Measurements from ENCODE around the gene C10orf95.
"Not testable (repeated sequence)": the region's sequence is repeated elsewhere in the genome, so short reads cannot be mapped to it uniquely, and the experiment has no call there.

Gene C10orf95, protein sequence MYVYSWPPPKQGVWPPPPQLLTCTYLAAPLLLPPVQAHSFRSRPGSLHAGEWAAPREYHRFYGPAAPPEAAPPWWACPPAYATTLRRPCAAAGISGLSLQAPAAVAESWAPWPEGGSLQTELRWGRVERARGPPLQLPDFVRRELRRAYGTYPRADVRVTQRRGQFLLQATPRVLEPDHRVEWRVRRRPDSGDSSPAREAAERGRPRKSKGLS

GRCh38 chr10:102451105-102451969, at the start of gene C10orf95:
C10orf95 (minus strand) TSS chr10:102451543; CDS start chr10:102451093, 450 bp downstream.
- Histone ChIP-seq H3K27me3 (ENCODE audit: control insufficient read depth in 5 of 5, insufficient read depth in 4 of 5, low read length in 5 of 5) (no peaks in the 10 kb centered on the region), H3K4me1 (ENCODE audit: control insufficient read depth in 5 of 5, insufficient read depth in 5 of 5, low read length in 5 of 5) (peaks cover 7 to 37% (median 23%) of the 10 kb centered on the region in 5 donors), H3K36me3 (ENCODE audit: control insufficient read depth in 5 of 5, insufficient read depth in 5 of 5, low read length in 5 of 5) (no peaks in the 10 kb centered on the region), H3K4me3 (ENCODE audit: low read depth in 1 of 5, low read length in 5 of 5) (peak within 1 kb of the TSS; percentile 65 to 88 (median 76)), H3K9ac (ENCODE audit: low read length in 5 of 5) (peak within 1 kb of the TSS in 4 of 5 donors; percentile 34 to 73 (median 70)), H3K27ac (ENCODE audit: low read depth, low read length) (no peak within 1 kb of the TSS), H3K9me3 (ENCODE audit: control insufficient read depth in 5 of 5, low read length in 5 of 5) (no peaks in the 10 kb centered on the region)

GRCh38 chr10:102500686-102501085, 49.3 kb upstream of the C10orf95 start:
- H3K4me1 ChIP-seq (ENCODE audit: control insufficient read depth in 5 of 5, insufficient read depth in 5 of 5, low read length in 5 of 5), result peaks cover 6 to 50% (median 43%) of the 10 kb centered on the region in 5 donors
- not testable (repeated sequence) for H3K36me3 ChIP-seq (ENCODE audit: control insufficient read depth in 5 of 5, insufficient read depth in 5 of 5, low read length in 5 of 5); H3K27me3 ChIP-seq (ENCODE audit: control insufficient read depth in 5 of 5, insufficient read depth in 4 of 5, low read length in 5 of 5); H3K27ac ChIP-seq (ENCODE audit: low read depth, low read length); H3K4me3 ChIP-seq (ENCODE audit: low read depth in 1 of 5, low read length in 5 of 5); H3K9me3 ChIP-seq (ENCODE audit: control insufficient read depth in 5 of 5, low read length in 5 of 5); H3K9ac ChIP-seq (ENCODE audit: low read length in 5 of 5)

GRCh38 chr10:102499356-102499755, 48.0 kb upstream of the C10orf95 start:
- Histone ChIP-seq H3K9me3 (ENCODE audit: control insufficient read depth in 5 of 5, low read length in 5 of 5) (no peaks in the 10 kb centered on the region), H3K4me1 (ENCODE audit: control insufficient read depth in 5 of 5, insufficient read depth in 5 of 5, low read length in 5 of 5) (peaks cover 2 to 37% (median 31%) of the 10 kb centered on the region in 5 donors), H3K36me3 (ENCODE audit: control insufficient read depth in 5 of 5, insufficient read depth in 5 of 5, low read length in 5 of 5) (peaks cover 0 to 1% (median 0%) of the 10 kb centered on the region in 5 donors), H3K9ac (ENCODE audit: low read length in 5 of 5) (peak overlapping the region in 1 of 5 donors; percentile 37), H3K27ac (ENCODE audit: low read depth, low read length) (no peak overlapping the region), H3K27me3 (ENCODE audit: control insufficient read depth in 5 of 5, insufficient read depth in 4 of 5, low read length in 5 of 5) (no peaks in the 10 kb centered on the region), H3K4me3 (ENCODE audit: low read depth in 1 of 5, low read length in 5 of 5) (no peak overlapping the region)

DNA sequence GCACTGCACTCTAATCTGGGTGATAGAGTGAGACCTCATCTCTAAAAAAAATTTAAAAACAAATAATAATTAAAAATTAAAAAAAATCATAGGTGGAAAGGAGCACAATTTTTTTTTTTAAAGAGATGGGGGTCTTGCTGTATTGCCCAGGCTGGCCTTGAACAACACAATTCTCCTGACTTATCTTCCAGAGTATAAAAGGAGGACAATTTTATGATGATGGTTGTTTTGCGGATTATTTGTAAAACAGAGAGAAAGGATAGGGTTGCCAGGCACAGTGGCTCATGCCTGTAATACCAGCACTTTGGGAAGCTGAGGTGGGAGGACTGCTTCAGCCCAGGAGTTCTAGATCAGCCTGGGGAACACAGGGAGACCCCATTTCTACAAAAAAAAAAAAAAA, 46.2 kb upstream of the C10orf95 start:
- Histone ChIP-seq H3K27me3 (ENCODE audit: control insufficient read depth in 5 of 5, insufficient read depth in 4 of 5, low read length in 5 of 5) (no peaks in the 10 kb centered on the region), H3K9ac (ENCODE audit: low read length in 5 of 5) (no peak overlapping the region), H3K27ac (ENCODE audit: low read depth, low read length) (no peak overlapping the region), H3K36me3 (ENCODE audit: control insufficient read depth in 5 of 5, insufficient read depth in 5 of 5, low read length in 5 of 5) (peaks cover 0 to 7% (median 2%) of the 10 kb centered on the region in 5 donors), H3K4me3 (ENCODE audit: low read depth in 1 of 5, low read length in 5 of 5) (no peak overlapping the region), H3K9me3 (ENCODE audit: control insufficient read depth in 5 of 5, low read length in 5 of 5) (no peaks in the 10 kb centered on the region), H3K4me1 (ENCODE audit: control insufficient read depth in 5 of 5, insufficient read depth in 5 of 5, low read length in 5 of 5) (peaks cover 0 to 42% (median 34%) of the 10 kb centered on the region in 5 donors)

DNA sequence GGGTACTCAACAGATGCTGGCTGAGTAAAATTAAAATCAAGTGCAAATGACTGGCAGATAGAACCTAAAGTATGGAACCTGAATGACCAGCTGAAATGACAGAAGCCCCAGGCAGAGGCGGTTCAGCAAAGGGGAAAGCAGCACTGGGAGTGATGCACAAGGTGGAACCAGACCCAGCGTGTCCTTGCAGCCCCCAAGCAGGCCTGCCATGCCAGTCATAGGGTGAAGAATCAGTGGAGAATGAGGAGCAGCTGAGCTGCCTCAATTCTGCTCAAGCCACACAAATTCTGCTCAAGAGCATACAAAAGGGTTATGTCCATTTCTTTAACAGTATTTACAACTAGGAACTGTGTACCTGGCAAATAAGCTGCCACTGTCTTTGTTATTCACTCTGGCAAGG, 42.4 kb upstream of the C10orf95 start:
- H3K27ac ChIP-seq (ENCODE audit: low read depth, low read length), result no peak overlapping the region
- peaks cover 0 to 33% (median 30%) of the 10 kb centered on the region in 5 donors for H3K4me1 ChIP-seq (ENCODE audit: control insufficient read depth in 5 of 5, insufficient read depth in 5 of 5, low read length in 5 of 5)
- no peak overlapping the region for H3K9ac ChIP-seq (ENCODE audit: low read length in 5 of 5)
- peaks cover 5 to 30% (median 6%) of the 10 kb centered on the region in 5 donors for H3K36me3 ChIP-seq (ENCODE audit: control insufficient read depth in 5 of 5, insufficient read depth in 5 of 5, low read length in 5 of 5)
- H3K9me3 ChIP-seq (ENCODE audit: control insufficient read depth in 5 of 5, low read length in 5 of 5), result no peaks in the 10 kb centered on the region
- H3K4me3 ChIP-seq (ENCODE audit: low read depth in 1 of 5, low read length in 5 of 5), result no peak overlapping the region
- H3K27me3 ChIP-seq (ENCODE audit: control insufficient read depth in 5 of 5, insufficient read depth in 4 of 5, low read length in 5 of 5), result no peaks in the 10 kb centered on the region

- no peak overlapping the region for H3K9ac ChIP-seq (ENCODE audit: low read length in 5 of 5)
- H3K9me3 ChIP-seq (ENCODE audit: control insufficient read depth in 5 of 5, low read length in 5 of 5), result no peaks in the 10 kb centered on the region
- no peak overlapping the region for H3K27ac ChIP-seq (ENCODE audit: low read depth, low read length)
- peaks cover 0 to 31% (median 26%) of the 10 kb centered on the region in 5 donors for H3K4me1 ChIP-seq (ENCODE audit: control insufficient read depth in 5 of 5, insufficient read depth in 5 of 5, low read length in 5 of 5)
- H3K27me3 ChIP-seq (ENCODE audit: control insufficient read depth in 5 of 5, insufficient read depth in 4 of 5, low read length in 5 of 5), result no peaks in the 10 kb centered on the region
- no peak overlapping the region for H3K4me3 ChIP-seq (ENCODE audit: low read depth in 1 of 5, low read length in 5 of 5)
- H3K36me3 ChIP-seq (ENCODE audit: control insufficient read depth in 5 of 5, insufficient read depth in 5 of 5, low read length in 5 of 5), result peaks cover 7 to 38% (median 14%) of the 10 kb centered on the region in 5 donors
Measured at GRCh38 chr10:102492983-102493382, 41.6 kb upstream of the C10orf95 start.

DNA sequence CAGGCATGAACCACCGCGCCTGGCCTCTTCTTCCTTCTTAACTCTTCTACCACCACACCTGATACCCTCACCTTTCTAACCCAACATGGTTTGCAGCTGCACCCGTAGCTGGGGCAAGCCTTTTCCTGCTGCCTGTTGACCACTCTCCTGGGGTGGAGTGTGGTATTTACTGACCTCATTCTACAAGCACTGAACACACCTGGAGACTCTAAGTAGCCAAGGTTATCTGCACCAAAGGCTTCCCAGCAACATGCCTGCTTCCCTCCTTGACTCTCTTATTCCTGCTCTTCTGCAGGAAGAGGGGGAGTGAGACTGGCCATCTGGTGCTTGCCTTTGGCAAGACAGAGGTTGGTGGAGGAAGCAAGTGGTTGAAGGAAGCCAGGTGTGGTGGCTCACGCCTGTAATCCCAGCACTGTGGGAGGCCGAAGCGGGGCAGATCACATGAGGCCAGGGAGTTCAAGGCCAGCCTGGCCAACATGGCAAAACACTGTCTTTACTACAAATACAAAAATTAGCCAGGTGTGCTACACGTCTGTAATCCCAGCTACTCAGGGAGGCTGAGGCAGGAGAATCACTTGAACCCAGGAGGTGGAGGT, 41.1 kb upstream of the C10orf95 start:
- Histone ChIP-seq H3K4me1 (ENCODE audit: control insufficient read depth in 5 of 5, insufficient read depth in 5 of 5, low read length in 5 of 5) (peaks cover 0 to 31% (median 26%) of the 10 kb centered on the region in 5 donors), H3K27me3 (ENCODE audit: control insufficient read depth in 5 of 5, insufficient read depth in 4 of 5, low read length in 5 of 5) (no peaks in the 10 kb centered on the region), H3K4me3 (ENCODE audit: low read depth in 1 of 5, low read length in 5 of 5) (no peak overlapping the region), H3K36me3 (ENCODE audit: control insufficient read depth in 5 of 5, insufficient read depth in 5 of 5, low read length in 5 of 5) (peaks cover 7 to 41% (median 17%) of the 10 kb centered on the region in 5 donors), H3K9me3 (ENCODE audit: control insufficient read depth in 5 of 5, low read length in 5 of 5) (no peaks in the 10 kb centered on the region), H3K9ac (ENCODE audit: low read length in 5 of 5) (peak overlapping the region in 1 of 5 donors; percentile 47), H3K27ac (ENCODE audit: low read depth, low read length) (no peak overlapping the region)

GRCh38 chr10:102491136-102491535, 39.8 kb upstream of the C10orf95 start:
- no peaks in the 10 kb centered on the region for H3K27me3 ChIP-seq (ENCODE audit: control insufficient read depth in 5 of 5, insufficient read depth in 4 of 5, low read length in 5 of 5)
- no peak overlapping the region for H3K27ac ChIP-seq (ENCODE audit: low read depth, low read length)
- H3K36me3 ChIP-seq (ENCODE audit: control insufficient read depth in 5 of 5, insufficient read depth in 5 of 5, low read length in 5 of 5), result peaks cover 7 to 54% (median 30%) of the 10 kb centered on the region in 5 donors
- H3K9ac ChIP-seq (ENCODE audit: low read length in 5 of 5), result no peak overlapping the region
- no peak overlapping the region for H3K4me3 ChIP-seq (ENCODE audit: low read depth in 1 of 5, low read length in 5 of 5)
- H3K4me1 ChIP-seq (ENCODE audit: control insufficient read depth in 5 of 5, insufficient read depth in 5 of 5, low read length in 5 of 5), result peaks cover 0 to 31% (median 26%) of the 10 kb centered on the region in 5 donors
- H3K9me3 ChIP-seq (ENCODE audit: control insufficient read depth in 5 of 5, low read length in 5 of 5), result no peaks in the 10 kb centered on the region

DNA sequence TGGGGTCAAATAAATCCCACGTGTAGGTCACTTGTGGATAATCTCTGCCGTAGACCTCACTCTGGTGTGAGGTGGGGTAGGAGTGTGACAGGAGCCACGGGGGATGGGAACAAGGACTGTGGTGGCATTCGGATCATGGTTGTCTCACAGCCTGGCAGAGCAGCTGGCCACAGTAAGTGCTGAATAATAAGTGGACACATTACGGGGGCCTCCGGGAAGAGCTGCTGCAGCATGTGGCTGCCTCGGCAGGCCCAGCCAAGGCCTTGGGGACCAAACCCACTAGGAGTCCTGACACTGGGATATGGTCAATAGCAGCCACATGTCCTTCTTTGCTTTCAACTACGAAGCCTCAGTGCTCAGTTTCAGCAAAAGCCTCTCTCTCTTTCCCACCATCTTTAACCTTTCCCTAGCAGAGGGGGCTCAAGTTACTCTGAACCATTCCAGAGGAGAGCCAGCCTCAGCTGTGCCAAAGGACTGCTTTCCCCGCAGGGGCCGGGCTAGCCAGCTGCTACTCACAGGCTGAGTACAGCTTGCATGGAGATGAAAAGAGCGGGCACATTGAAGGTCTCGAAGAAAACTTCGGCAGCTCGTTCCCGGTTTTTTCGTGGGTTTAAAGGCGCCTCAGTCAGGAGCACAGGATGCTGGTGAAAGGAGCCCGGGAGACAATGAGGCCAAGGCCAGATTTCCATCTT, 33.9 kb upstream of the C10orf95 start:
- Histone ChIP-seq H3K4me3 (ENCODE audit: low read depth in 1 of 5, low read length in 5 of 5) (no peak overlapping the region), H3K9ac (ENCODE audit: low read length in 5 of 5) (no peak overlapping the region), H3K27me3 (ENCODE audit: control insufficient read depth in 5 of 5, insufficient read depth in 4 of 5, low read length in 5 of 5) (no peaks in the 10 kb centered on the region), H3K36me3 (ENCODE audit: control insufficient read depth in 5 of 5, insufficient read depth in 5 of 5, low read length in 5 of 5) (peaks cover 5 to 96% (median 89%) of the 10 kb centered on the region in 5 donors), H3K27ac (ENCODE audit: low read depth, low read length) (no peak overlapping the region), H3K9me3 (ENCODE audit: control insufficient read depth in 5 of 5, low read length in 5 of 5) (no peaks in the 10 kb centered on the region), H3K4me1 (ENCODE audit: control insufficient read depth in 5 of 5, insufficient read depth in 5 of 5, low read length in 5 of 5) (no peaks in the 10 kb centered on the region)
